HepG2 (cell line): Measurements from ENCODE around the gene IL21R. TPM values are rescaled to one million over a fixed set of nuclear protein-coding genes. Genes with fewer than 3 reads are reported as not detected.

Experiments used
- ARID3A ChIP-seq: IDR thresholded peaks from 2 replicates; pipeline ENCODE4 v1.6.1; 2012; ENCODE audit warnings: low read depth, low read length, improper control_type of control experiment
- GPBP1L1 ChIP-seq: sonication (generic); formaldehyde crosslinking; IDR thresholded peaks from 2 replicates; pipeline ENCODE4 v1.5.0; 2020; ENCODE audit warnings: mild to moderate bottlenecking, missing genetic modification reagents
- KDM5B ChIP-seq: sonication (generic); formaldehyde crosslinking; IDR thresholded peaks from 2 replicates; pipeline ENCODE4 v1.4.0; 2020; ENCODE audit warnings: missing genetic modification reagents, mild to moderate bottlenecking, borderline replicate concordance
- KLF15 ChIP-seq: sonication (generic); formaldehyde crosslinking; IDR thresholded peaks from 2 replicates; pipeline ENCODE4 v1.8.1; 2023; ENCODE audit warnings: borderline replicate concordance, mild to moderate bottlenecking, inconsistent platforms, missing genetic modification reagents, mixed read lengths
- MAX ChIP-seq: IDR thresholded peaks from 2 replicates; pipeline ENCODE4 v1.6.1; 2012; ENCODE audit warnings: inconsistent platforms
- POGZ ChIP-seq: sonication (generic); formaldehyde crosslinking; IDR thresholded peaks from 2 replicates; pipeline ENCODE4 v1.4.0; 2020; ENCODE audit warnings: mild to moderate bottlenecking, missing genetic modification reagents
- RARG ChIP-seq: sonication (generic); formaldehyde crosslinking; IDR thresholded peaks from 2 replicates; pipeline ENCODE4 v1.4.0; 2020; ENCODE audit warnings: low read depth, mild to moderate bottlenecking, missing genetic modification reagents
- ZBTB40 ChIP-seq, 2 experiments: fragments of 450-650 bp in 1 of 2; sonication (generic) in 1 of 2; formaldehyde crosslinking in 1 of 2; IDR thresholded peaks; 2 replicates each; pipeline versions ENCODE4 v1.6.1 to v1.8.0; 2016 to 2022; ENCODE audit warnings: antibody characterized with exemption in 1 of 2, mild to moderate bottlenecking in 1 of 2, missing genetic modification reagents in 1 of 2
- ZGPAT ChIP-seq: IDR thresholded peaks from 2 replicates; pipeline ENCODE4 v1.6.1; 2016; ENCODE audit warnings: mild to moderate bottlenecking
- polyA plus RNA-seq, 8 experiments: library from polyadenylated mRNA; depleted of rRNA in 3 of 8; stranded (reverse) in 7 of 8; unstranded in 1 of 8; fragments of >200 nt; fragmentation: Illumina TruSeq in 4 of 8; extraction: Trizol in 4 of 8; gene quantifications; 2 replicates each; pipeline versions ENCODE4 v1.2.1 to v1.2.3, GENCODE V29; 2011 to 2016; ENCODE audit warnings: low read depth in 4 of 8, missing spikeins in 1 of 8, mixed read lengths in 1 of 8; ENCODE audit not compliant: insufficient read depth in 1 of 8
- total RNA-seq, 5 experiments: library from RNA; depleted of rRNA; stranded (reverse); fragments of >200 nt; fragmentation: Illumina TruSeq; extraction: Trizol; gene quantifications; 2 replicates each; pipeline ENCODE4 v1.2.3, GENCODE V29; 2016; ENCODE audit warnings: low read depth in 1 of 5

Gene IL21R
- total and polyA plus RNA-seq, 2 of the 13 experiments (the other 11 are each of a cell fraction or from before 2014, with no cell fraction given): 0.49 to 0.64 TPM

GRCh38 chr16:27470567-27471431, 68.8 kb downstream of the IL21R start (continued):
- TF ChIP-seq ZGPAT (CRISPR knock-in tag): peak; percentile 78
- TF ChIP-seq KDM5B (CRISPR knock-in tag): peak; percentile 41; the same call in 1 of the 2 replicates
- peak; percentile 59; the same call in 1 of the 2 replicates for TF ChIP-seq POGZ (CRISPR knock-in tag)
- no peak for TF ChIP-seq GPBP1L1 (CRISPR knock-in tag)
- TF ChIP-seq ARID3A: no peak
- no peak for TF ChIP-seq ZBTB40 (IDR thresholded peaks at IDR 0.05)
- no peak; the same call in 1 of the 2 replicates for TF ChIP-seq ZBTB40 (CRISPR knock-in tag; IDR thresholded peaks at IDR 0.05)
- TF ChIP-seq RARG (CRISPR knock-in tag): no peak
- peak; percentile 89 for TF ChIP-seq MAX
- TF ChIP-seq KLF15: no peak
